ENCODE measurements around the gene HASPIN. TPM values are rescaled to one million over a fixed set of nuclear protein-coding genes. Genes with fewer than 3 reads are reported as not detected.

Gene HASPIN
- total RNA-seq, 2 donors from 2014 or later: 0.41 TPM; not detected in 1

DNA sequence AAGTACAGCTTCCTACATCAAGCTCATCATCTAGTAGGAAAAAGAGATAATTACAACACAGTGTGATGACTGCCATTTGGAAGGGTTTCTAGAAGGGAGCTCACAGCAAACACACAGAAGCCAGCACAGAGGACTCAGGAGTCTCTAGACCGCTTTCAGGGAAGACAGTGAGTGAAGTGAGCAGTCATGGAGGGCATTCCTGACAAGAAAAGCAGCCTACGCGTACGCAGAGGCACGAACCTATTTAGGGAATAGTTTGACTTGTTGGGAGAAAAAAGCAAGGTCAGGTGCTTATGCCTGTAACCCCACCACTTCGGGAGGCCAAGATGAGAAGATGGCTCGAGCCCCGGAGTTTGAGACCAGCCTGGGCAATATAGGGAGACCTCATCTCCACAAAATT lies 8.4 kb upstream of the HASPIN start:
- ATAC-seq (ENCODE audit: insufficient number of reproducible peaks, low FRiP score, low read depth) (no peak), DNase-seq (ENCODE audit: low spot score) (no peak)
- H3K4me3 ChIP-seq: no peak overlapping the region
- H3K9me3 ChIP-seq: no peaks in the 10 kb centered on the region
- H3K27me3 ChIP-seq (replicated peaks; ENCODE audit: insufficient read depth): no peaks in the 10 kb centered on the region
- peaks cover 3 to 10% of the 10 kb centered on the region in 2 donors for H3K4me1 ChIP-seq (ENCODE audit: control insufficient read depth in 1 of 2, low read depth in 2 of 2)
- no peak for TF ChIP-seq CTCF (IDR thresholded peaks at IDR 0.05)
- peaks cover 30% of the 10 kb centered on the region for H3K36me3 ChIP-seq
- no peak overlapping the region for H3K27ac ChIP-seq

- DNase-seq (ENCODE audit: low spot score) (no peak), ATAC-seq (ENCODE audit: insufficient number of reproducible peaks, low FRiP score, low read depth) (no peak)
- H3K36me3 ChIP-seq: peaks cover 25% of the 10 kb centered on the region
- H3K27me3 ChIP-seq (replicated peaks; ENCODE audit: insufficient read depth): no peaks in the 10 kb centered on the region
- H3K27ac ChIP-seq: no peak overlapping the region
- TF ChIP-seq CTCF (IDR thresholded peaks at IDR 0.05): no peak
- peaks cover 16 to 31% of the 10 kb centered on the region in 2 donors for H3K4me1 ChIP-seq (ENCODE audit: control insufficient read depth in 1 of 2, low read depth in 2 of 2)
- no peaks in the 10 kb centered on the region for H3K9me3 ChIP-seq
- H3K4me3 ChIP-seq: no peak overlapping the region
Measured at GRCh38 chr17:3718201-3718600, 5.5 kb upstream of the HASPIN start.

DNA sequence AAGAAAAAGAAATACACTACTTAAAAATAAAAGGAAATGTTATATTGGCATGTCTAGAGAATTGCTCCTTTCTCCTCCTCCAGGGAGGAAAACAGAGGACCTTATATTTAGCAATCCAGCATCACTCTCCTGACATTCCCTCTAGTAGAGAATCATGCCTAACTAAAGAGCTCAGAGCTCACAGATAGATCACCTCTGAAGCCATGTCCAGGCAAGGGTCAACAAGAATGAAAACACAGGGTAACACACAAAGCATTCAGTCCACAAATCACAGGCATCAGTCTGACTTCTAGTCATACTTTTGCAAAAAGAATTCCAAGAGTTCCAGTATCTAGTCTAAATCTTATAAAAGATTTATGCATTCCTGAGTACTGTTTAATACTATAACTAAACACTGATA lies 4.4 kb upstream of the HASPIN start:
- Histone ChIP-seq H3K4me3 (no peak overlapping the region), H3K36me3 (peaks cover 21% of the 10 kb centered on the region), H3K4me1 (ENCODE audit: control insufficient read depth in 1 of 2, low read depth in 2 of 2) (peaks cover 18 to 34% of the 10 kb centered on the region in 2 donors), H3K9me3 (no peaks in the 10 kb centered on the region), H3K27me3 (replicated peaks; ENCODE audit: insufficient read depth) (no peaks in the 10 kb centered on the region), H3K27ac (no peak overlapping the region)
- DNase-seq (ENCODE audit: low spot score): no peak
- no peak for TF ChIP-seq CTCF (IDR thresholded peaks at IDR 0.05)
- no peak for ATAC-seq (ENCODE audit: insufficient number of reproducible peaks, low FRiP score, low read depth)

GRCh38 chr17:3722716-3723115 lies 987 bp upstream of the HASPIN start:
- Histone ChIP-seq H3K4me1 (ENCODE audit: control insufficient read depth in 1 of 2, low read depth in 2 of 2) (peaks cover 22 to 39% of the 10 kb centered on the region in 2 donors), H3K36me3 (peaks cover 8% of the 10 kb centered on the region), H3K27me3 (replicated peaks; ENCODE audit: insufficient read depth) (no peaks in the 10 kb centered on the region), H3K4me3 (peak overlapping the region; percentile 80), H3K27ac (peak overlapping the region in 1 of 2 donors; percentile 67), H3K9me3 (no peaks in the 10 kb centered on the region)
- DNase-seq (ENCODE audit: low spot score): no peak
- no peak for ATAC-seq (ENCODE audit: insufficient number of reproducible peaks, low FRiP score, low read depth)
- no peak for TF ChIP-seq CTCF (IDR thresholded peaks at IDR 0.05)

GRCh38 chr17:3723188-3723555 lies 531 bp upstream of the HASPIN start:
- DNase-seq (ENCODE audit: low spot score): no peak
- Histone ChIP-seq H3K27ac (peak overlapping the region; percentile 62 to 67), H3K4me3 (peak overlapping the region; percentile 80), H3K36me3 (peaks cover 4% of the 10 kb centered on the region), H3K4me1 (ENCODE audit: control insufficient read depth in 1 of 2, low read depth in 2 of 2) (peaks cover 22 to 39% of the 10 kb centered on the region in 2 donors), H3K27me3 (replicated peaks; ENCODE audit: insufficient read depth) (no peaks in the 10 kb centered on the region), H3K9me3 (no peaks in the 10 kb centered on the region)
- TF ChIP-seq CTCF (IDR thresholded peaks at IDR 0.05): no peak
- no peak for ATAC-seq (ENCODE audit: insufficient number of reproducible peaks, low FRiP score, low read depth)
